Measurements from ENCODE around the gene SORCS2. TPM values are rescaled to one million over a fixed set of nuclear protein-coding genes. Genes with fewer than 3 reads are reported as not detected.

Gene SORCS2
- total and polyA plus RNA-seq, 12 donors, result 0.67 to 15.5 (median 1.3) TPM

DNA sequence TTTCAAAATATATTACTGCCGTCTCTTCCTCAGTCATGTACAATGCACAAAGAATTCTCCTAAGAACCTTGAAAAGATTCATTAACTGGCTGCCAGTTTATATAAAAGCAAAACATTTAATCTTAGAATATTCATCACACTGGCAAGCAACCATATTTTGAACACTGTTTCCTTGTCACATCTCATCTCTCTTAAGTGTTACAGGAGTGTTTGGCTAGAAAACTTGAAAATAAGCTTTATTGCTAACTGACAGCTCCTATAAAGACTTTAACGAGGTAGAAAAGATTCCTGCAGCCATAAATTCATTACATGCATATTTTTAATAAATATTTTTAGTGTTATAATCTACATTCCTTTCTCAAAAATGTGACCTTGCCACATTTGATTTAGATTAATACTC, 597.7 kb downstream of the SORCS2 start:
- no peaks in the 10 kb centered on the region for H3K27me3 ChIP-seq
- intact Hi-C loops (cut with DNase I), result no loop called here
- 54 to 62% (median 61%) methylated on average over 2 of the region's 2 CpGs for WGBS, 4 donors
- no peak for DNase-seq
- H3K9me3 ChIP-seq (replicated peaks in 1 of 3), result no peaks in the 10 kb centered on the region
- no peaks in the 10 kb centered on the region for H3K4me1 ChIP-seq (replicated peaks in 1 of 2)
- H3K4me3 ChIP-seq, result no peak overlapping the region
- no peaks in the 10 kb centered on the region for H3K36me3 ChIP-seq (replicated peaks in 1 of 2)
- H3K27ac ChIP-seq, result no peak overlapping the region
- TF ChIP-seq, protein P1, sequence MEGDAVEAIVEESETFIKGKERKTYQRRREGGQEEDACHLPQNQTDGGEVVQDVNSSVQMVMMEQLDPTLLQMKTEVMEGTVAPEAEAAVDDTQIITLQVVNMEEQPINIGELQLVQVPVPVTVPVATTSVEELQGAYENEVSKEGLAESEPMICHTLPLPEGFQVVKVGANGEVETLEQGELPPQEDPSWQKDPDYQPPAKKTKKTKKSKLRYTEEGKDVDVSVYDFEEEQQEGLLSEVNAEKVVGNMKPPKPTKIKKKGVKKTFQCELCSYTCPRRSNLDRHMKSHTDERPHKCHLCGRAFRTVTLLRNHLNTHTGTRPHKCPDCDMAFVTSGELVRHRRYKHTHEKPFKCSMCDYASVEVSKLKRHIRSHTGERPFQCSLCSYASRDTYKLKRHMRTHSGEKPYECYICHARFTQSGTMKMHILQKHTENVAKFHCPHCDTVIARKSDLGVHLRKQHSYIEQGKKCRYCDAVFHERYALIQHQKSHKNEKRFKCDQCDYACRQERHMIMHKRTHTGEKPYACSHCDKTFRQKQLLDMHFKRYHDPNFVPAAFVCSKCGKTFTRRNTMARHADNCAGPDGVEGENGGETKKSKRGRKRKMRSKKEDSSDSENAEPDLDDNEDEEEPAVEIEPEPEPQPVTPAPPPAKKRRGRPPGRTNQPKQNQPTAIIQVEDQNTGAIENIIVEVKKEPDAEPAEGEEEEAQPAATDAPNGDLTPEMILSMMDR (IDR thresholded peaks at IDR 0.05), result no peak
- TF ChIP-seq POLR2A (IDR thresholded peaks at IDR 0.05), result no peak

DNA sequence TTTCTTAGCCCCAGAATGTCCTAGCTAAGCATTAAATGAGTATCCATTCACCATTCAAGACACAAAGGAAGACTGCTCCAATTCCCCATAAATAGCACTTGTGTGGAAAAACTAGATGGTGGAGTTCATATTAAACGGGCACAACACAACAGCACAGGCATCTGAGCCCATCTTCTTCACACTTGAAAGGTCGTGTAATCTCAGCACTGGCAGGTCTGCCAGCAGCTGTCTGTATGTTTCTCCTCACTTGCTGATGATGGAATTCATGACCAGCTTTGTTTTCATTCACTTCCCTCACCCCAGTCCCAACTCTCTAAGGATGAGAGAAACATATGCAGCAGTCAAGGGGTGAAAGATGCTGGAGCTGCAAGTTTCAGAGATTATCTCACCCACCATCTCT, 598.7 kb downstream of the SORCS2 start:
- no peak overlapping the region for H3K27ac ChIP-seq

More for the DNA sequence above, 598.7 kb downstream of the SORCS2 start:
- no peak for TF ChIP-seq POLR2A (IDR thresholded peaks at IDR 0.05)
- TF ChIP-seq, protein P1 (IDR thresholded peaks at IDR 0.05), result no peak
- no peaks in the 10 kb centered on the region for H3K4me1 ChIP-seq (replicated peaks in 1 of 2)
- no peaks in the 10 kb centered on the region for H3K36me3 ChIP-seq (replicated peaks in 1 of 2)
- intact Hi-C loops (cut with DNase I), result no loop called here
- DNase-seq, result no peak
- no peak overlapping the region for H3K4me3 ChIP-seq
- H3K9me3 ChIP-seq (replicated peaks in 1 of 3), result no peaks in the 10 kb centered on the region
- H3K27me3 ChIP-seq, result no peaks in the 10 kb centered on the region
- 59 to 92% (median 74%) methylated on average over 2 of the region's 2 CpGs for WGBS, 4 donors

Small RNA genes lying within 50 kb of the gene (microRNA-seq; reads per million reads assigned to microRNA genes)
- gene MIR4274 (0 to 0.45 (median 0) reads per million in 3 donors), gene MIR4798 (0 to 0.38 (median 0) reads per million in 3 donors)

Small RNA genes lying within 50 kb of the gene (small RNA-seq; reads per million reads assigned to genes)
- gene MIR4274 (0 reads per million in 2 donors), gene MIR4798 (0 reads per million in 2 donors)

Other genes with a start within 250 kb of the SORCS2 start
- 10 to 100 TPM; 17.2 to 60.8 (median 32.6) TPM for gene TADA2B, start 149.2 kb upstream of the SORCS2 start, total RNA-seq
- 10 to 100 TPM; 13.3 to 26.6 (median 14.9) TPM for gene TADA2B, start 149.2 kb upstream of the SORCS2 start, polyA plus RNA-seq
- 100 to 1,000 TPM in 3 of 9 donors, 10 to 100 TPM in 6; 43.7 to 249 (median 83.1) TPM for gene GRPEL1, start 124.5 kb upstream of the SORCS2 start, total RNA-seq
- gene GRPEL1, start 124.5 kb upstream of the SORCS2 start, polyA plus RNA-seq, result 100 to 1,000 TPM in 1 of 3 donors, 10 to 100 TPM in 2; 35.8 to 439 (median 77.0) TPM
- gene PSAPL1, start 242.4 kb downstream of the SORCS2 start, total RNA-seq, result not detected
- under 1 TPM in 2 of 3 donors, not detected in 1; 0.03 to 0.08 TPM for gene PSAPL1, start 242.4 kb downstream of the SORCS2 start, polyA plus RNA-seq